ENCODE results near the gene CLDN8.

Gene CLDN8

DNA sequence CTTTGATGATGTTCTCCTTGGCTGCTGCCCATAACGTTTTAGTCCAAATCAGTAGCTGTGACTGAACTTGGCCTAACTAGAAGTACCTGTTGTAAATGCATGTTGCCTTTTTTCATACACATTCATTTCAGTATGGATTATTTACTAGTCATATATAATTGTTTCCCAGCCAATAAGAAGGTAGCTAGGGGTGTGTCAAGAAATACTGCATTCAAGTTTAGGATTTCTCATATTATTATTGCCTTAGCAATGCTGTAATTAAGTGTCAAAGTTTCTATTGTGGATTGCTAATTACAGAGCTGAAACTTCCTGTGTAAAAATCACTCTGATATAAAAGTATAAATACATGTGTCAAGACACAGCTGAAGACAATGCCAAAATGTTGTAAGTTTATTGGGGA, 49.2 kb downstream of the CLDN8 start, which contains the start of gene CLDN17:
CLDN17 (minus strand) TSS at position 101 of the 400 bp plus-strand sequence. CDS start 188 bp downstream, outside the sequence.
- no peak within 1 kb of the TSS for H3K9ac ChIP-seq (ENCODE audit: low read length in 5 of 5)
- H3K36me3 ChIP-seq (ENCODE audit: control insufficient read depth in 5 of 5, insufficient read depth in 5 of 5, low read length in 5 of 5), result no peaks in the 10 kb centered on the region
- H3K4me3 ChIP-seq (ENCODE audit: low read depth in 1 of 5, low read length in 5 of 5), result no peak within 1 kb of the TSS
- no peak within 1 kb of the TSS for H3K27ac ChIP-seq (ENCODE audit: low read depth, low read length)
- H3K27me3 ChIP-seq (ENCODE audit: control insufficient read depth in 5 of 5, insufficient read depth in 4 of 5, low read length in 5 of 5), result peaks cover 0 to 2% (median 0%) of the 10 kb centered on the region in 5 donors
- H3K4me1 ChIP-seq (ENCODE audit: control insufficient read depth in 5 of 5, insufficient read depth in 5 of 5, low read length in 5 of 5), result no peaks in the 10 kb centered on the region
- H3K9me3 ChIP-seq (ENCODE audit: control insufficient read depth in 5 of 5, low read length in 5 of 5), result no peaks in the 10 kb centered on the region

DNA sequence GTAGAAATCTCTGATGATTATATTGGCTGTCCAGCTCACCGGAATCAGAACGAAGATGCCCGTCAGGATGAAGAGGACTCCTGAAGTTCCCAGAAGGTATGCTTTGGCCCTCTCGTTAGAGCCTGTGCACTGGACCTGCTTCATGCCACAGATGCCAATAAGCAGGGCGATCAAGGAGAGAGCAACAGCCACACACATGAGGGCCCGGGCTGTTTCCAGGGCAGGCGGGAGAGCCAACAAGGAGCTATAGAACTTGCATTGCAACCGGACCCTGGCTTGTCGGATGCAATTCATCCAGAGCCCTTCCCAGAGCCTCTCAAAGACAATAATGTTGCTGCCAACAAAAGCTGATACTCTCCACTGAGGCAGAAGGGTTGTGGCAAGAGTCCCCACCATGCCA, 49.7 kb downstream of the CLDN8 start:
- peaks cover 0 to 2% (median 0%) of the 10 kb centered on the region in 5 donors for H3K27me3 ChIP-seq (ENCODE audit: control insufficient read depth in 5 of 5, insufficient read depth in 4 of 5, low read length in 5 of 5)
- no peak overlapping the region for H3K4me3 ChIP-seq (ENCODE audit: low read depth in 1 of 5, low read length in 5 of 5)
- H3K4me1 ChIP-seq (ENCODE audit: control insufficient read depth in 5 of 5, insufficient read depth in 5 of 5, low read length in 5 of 5), result no peaks in the 10 kb centered on the region
- no peak overlapping the region for H3K27ac ChIP-seq (ENCODE audit: low read depth, low read length)
- no peaks in the 10 kb centered on the region for H3K36me3 ChIP-seq (ENCODE audit: control insufficient read depth in 5 of 5, insufficient read depth in 5 of 5, low read length in 5 of 5)
- H3K9me3 ChIP-seq (ENCODE audit: control insufficient read depth in 5 of 5, low read length in 5 of 5), result no peaks in the 10 kb centered on the region
- no peak overlapping the region for H3K9ac ChIP-seq (ENCODE audit: low read length in 5 of 5)

GRCh38 chr21:30164796-30165195, 51.1 kb downstream of the CLDN8 start:
- Histone ChIP-seq H3K9ac (ENCODE audit: low read length in 5 of 5) (no peak overlapping the region), H3K9me3 (ENCODE audit: control insufficient read depth in 5 of 5, low read length in 5 of 5) (no peaks in the 10 kb centered on the region), H3K4me1 (ENCODE audit: control insufficient read depth in 5 of 5, insufficient read depth in 5 of 5, low read length in 5 of 5) (no peaks in the 10 kb centered on the region), H3K27me3 (ENCODE audit: control insufficient read depth in 5 of 5, insufficient read depth in 4 of 5, low read length in 5 of 5) (peaks cover 0 to 2% (median 0%) of the 10 kb centered on the region in 5 donors), H3K36me3 (ENCODE audit: control insufficient read depth in 5 of 5, insufficient read depth in 5 of 5, low read length in 5 of 5) (no peaks in the 10 kb centered on the region), H3K27ac (ENCODE audit: low read depth, low read length) (no peak overlapping the region), H3K4me3 (ENCODE audit: low read depth in 1 of 5, low read length in 5 of 5) (no peak overlapping the region)
